PC-3 (cell line): ENCODE results near the gene IL1R1. TPM values are rescaled to one million over a fixed set of nuclear protein-coding genes. Genes with fewer than 3 reads are reported as not detected.

Experiments used
- ATAC-seq: fragments of 200-7000 bp; cut with Tn5 transposase; 2 replicates; pipeline ENCODE4 v1.9.1; 2020; ENCODE audit warnings: mild to moderate bottlenecking, moderate library complexity
- BruUV-seq: library from RNA; stranded (reverse); fragments of 400-500 nt; replicated peaks from 2 replicates; lab custom pipeline; 2021; lab: Mats Ljungman, UMichigan
- CTCF ChIA-PET: fragments of 300-600 bp; sonication (Branson Sonifier 250); formaldehyde crosslinking; loops from one replicate; lab custom pipeline; 2022; ENCODE audit warnings: antibody characterized with exemption; lab: Charles Lee
- POLR2A ChIA-PET: fragments of 300-600 bp; sonication (Branson Sonifier 250); formaldehyde crosslinking; loops from one replicate; lab custom pipeline; 2022; ENCODE audit warnings: antibody characterized with exemption; ENCODE audit not compliant: unreplicated experiment; lab: Charles Lee
- DNase-seq: peaks from one replicate; pipeline ENCODE4 v3.0.0-alpha.2; 2015
- H2AFZ ChIP-seq: fragments of 300-600 bp; sonication (generic); 2 replicates; pipeline ENCODE4 v1.6.0; 2016; ENCODE audit warnings: antibody characterized with exemption, low read length
- H3F3A ChIP-seq: fragments of 300-600 bp; sonication (generic); one replicate; pipeline ENCODE4 v1.6.0; 2017; ENCODE audit warnings: antibody characterized with exemption, low read length, control low read depth, mild to moderate bottlenecking; ENCODE audit not compliant: unreplicated experiment
- H3K27ac ChIP-seq: fragments of 300-600 bp; sonication (generic); 2 replicates; pipeline ENCODE4 v1.5.1; 2016; ENCODE audit warnings: mild to moderate bottlenecking, low read length
- H3K27me3 ChIP-seq: fragments of 300-600 bp; sonication (generic); 2 replicates; pipeline ENCODE4 v1.6.1; 2016; ENCODE audit warnings: low read length, mixed read lengths
- H3K36me3 ChIP-seq: fragments of 300-600 bp; sonication (generic); 2 replicates; pipeline ENCODE4 v1.6.1; 2016; ENCODE audit warnings: low read depth, mixed run types, low read length, mixed read lengths
- H3K4me1 ChIP-seq: fragments of 300-600 bp; sonication (generic); 2 replicates; pipeline ENCODE4 v1.5.1; 2016; ENCODE audit warnings: low read length; ENCODE audit not compliant: insufficient read depth
- H3K4me2 ChIP-seq: fragments of 300-600 bp; sonication (generic); 2 replicates; pipeline ENCODE4 v1.6.0; 2016; ENCODE audit warnings: low read length
- H3K4me3 ChIP-seq: fragments of 300-600 bp; sonication (generic); 2 replicates; pipeline ENCODE4 v1.5.1; 2016; ENCODE audit warnings: mild to moderate bottlenecking, low read length, mixed read lengths
- H3K79me2 ChIP-seq: fragments of 300-600 bp; sonication (generic); 2 replicates; pipeline ENCODE4 v1.6.1; 2017; ENCODE audit warnings: low read length, mixed read lengths
- H3K9ac ChIP-seq: fragments of 300-600 bp; sonication (generic); 2 replicates; pipeline ENCODE4 v1.6.0; 2016; ENCODE audit warnings: mild to moderate bottlenecking, low read length
- H3K9me2 ChIP-seq: fragments of 300-600 bp; sonication (generic); replicated peaks from 2 replicates; pipeline ENCODE4 v1.6.1; 2016; ENCODE audit warnings: mixed run types, low read length, mixed read lengths
- H3K9me3 ChIP-seq: fragments of 300-600 bp; sonication (generic); 2 replicates; pipeline ENCODE4 v1.6.1; 2016; ENCODE audit warnings: low read length, mixed read lengths
- H4K20me1 ChIP-seq: fragments of 300-600 bp; sonication (generic); 2 replicates; pipeline ENCODE4 v1.6.1; 2016; ENCODE audit warnings: low read length, mixed read lengths
- CTCF ChIP-seq: fragments of 300-600 bp; sonication (generic); conservative IDR thresholded peaks from 2 replicates; pipeline ENCODE4 v1.5.1; 2017; ENCODE audit warnings: antibody characterized with exemption, low read depth, mild to moderate bottlenecking, low read length
- EZH2 ChIP-seq: fragments of 300-600 bp; sonication (generic); IDR thresholded peaks from one replicate; pipeline ENCODE4 v1.6.1; 2017; ENCODE audit warnings: antibody characterized with exemption, mild to moderate bottlenecking, low read length; ENCODE audit not compliant: unreplicated experiment
- EZH2phosphoT487 ChIP-seq: fragments of 300-600 bp; sonication (generic); IDR thresholded peaks from 2 replicates; pipeline ENCODE4 v1.6.1; 2018; ENCODE audit warnings: mild to moderate bottlenecking, antibody characterized with exemption, low read length, borderline replicate concordance
- intact Hi-C: fragments of 100-400 bp; cut with micrococcal nuclease; formaldehyde crosslinking; loops from 2 replicates; pipeline ENCODE4 v1.9.0; 2023
- total RNA-seq: library from RNA; depleted of rRNA; stranded (reverse); fragments of >200 nt; gene quantifications from 2 replicates; pipeline ENCODE4 v1.2.3, GENCODE V29; 2014

IL1R1 gene
- total RNA-seq, 1 experiment from 2014 or later: 0.69 TPM

GRCh38 chr2:102155703-102156515 is 13.4 kb downstream of the IL1R1 start:
- Histone ChIP-seq H3K4me1 (peaks cover 2% of the 10 kb centered on the region), H3K9me3 (no peaks in the 10 kb centered on the region), H3K27ac (no peak overlapping the region), H3K79me2 (no peaks in the 10 kb centered on the region), H3K9me2 (no peaks in the 10 kb centered on the region), H3K4me3 (no peak overlapping the region), H2AFZ (no peak overlapping the region), H3K36me3 (no peaks in the 10 kb centered on the region), H3F3A (no peaks in the 10 kb centered on the region), H3K4me2 (no peak overlapping the region), H3K9ac (no peak overlapping the region), H4K20me1 (no peaks in the 10 kb centered on the region), H3K27me3 (no peaks in the 10 kb centered on the region)
- BruUV-seq: no TSS peak
- ChIA-PET POLR2A (no interaction called here), CTCF (no interaction called here)
- intact Hi-C loops: no loop called here
- DNase-seq (no peak), ATAC-seq (no peak)
- no peak for TF ChIP-seq EZH2phosphoT487

DNA sequence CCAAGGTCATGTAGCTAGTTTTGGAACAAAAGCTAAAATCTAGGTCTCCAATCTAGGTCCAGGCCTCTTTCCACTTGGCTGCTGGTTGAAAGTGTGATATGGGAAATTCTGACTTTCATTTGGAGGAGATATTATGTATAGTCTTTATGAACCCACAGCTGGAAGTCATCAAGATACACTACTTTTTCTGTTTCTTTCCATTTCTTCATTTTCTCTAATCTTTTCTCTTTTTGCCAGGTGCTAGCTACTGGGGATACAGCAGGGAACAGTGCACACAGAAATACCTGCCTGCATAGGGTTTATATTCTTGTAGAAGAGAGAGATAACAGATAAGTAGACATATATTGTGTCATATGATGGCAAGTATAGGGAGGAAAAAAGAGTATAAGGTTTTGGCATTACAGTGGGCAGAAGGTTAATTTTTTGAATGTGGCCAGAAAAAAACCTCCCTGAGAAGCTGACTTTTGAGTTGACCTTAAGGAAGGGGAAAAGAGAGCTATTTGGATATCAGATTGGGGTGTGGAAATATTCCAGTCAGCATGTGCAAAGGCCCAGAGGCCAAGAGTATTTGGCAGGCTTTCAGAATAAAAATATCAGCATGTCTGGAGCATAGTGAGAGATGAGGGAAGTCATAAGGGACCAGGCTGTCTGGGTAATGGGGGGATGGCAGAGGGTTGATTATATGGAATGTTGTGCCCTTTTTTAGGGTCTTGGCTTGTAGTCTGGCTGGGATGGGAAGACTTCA is 15.6 kb downstream of the IL1R1 start:
- Histone ChIP-seq H3K27ac (no peak overlapping the region), H3K9ac (no peak overlapping the region), H3K79me2 (no peaks in the 10 kb centered on the region), H3K27me3 (no peaks in the 10 kb centered on the region), H3K9me3 (no peaks in the 10 kb centered on the region), H3K9me2 (no peaks in the 10 kb centered on the region), H4K20me1 (no peaks in the 10 kb centered on the region), H3K4me1 (peaks cover 14% of the 10 kb centered on the region), H3K4me3 (no peak overlapping the region), H3K36me3 (no peaks in the 10 kb centered on the region), H2AFZ (no peak overlapping the region), H3F3A (no peaks in the 10 kb centered on the region), H3K4me2 (no peak overlapping the region)
- no TSS peak for BruUV-seq
- POLR2A ChIA-PET: no interaction called here
- CTCF ChIA-PET: no interaction called here
- DNase-seq (no peak), ATAC-seq (no peak)
- intact Hi-C loops: no loop called here
- TF ChIP-seq EZH2phosphoT487 (no peak), EZH2 (no peak), CTCF (no peak)

DNA sequence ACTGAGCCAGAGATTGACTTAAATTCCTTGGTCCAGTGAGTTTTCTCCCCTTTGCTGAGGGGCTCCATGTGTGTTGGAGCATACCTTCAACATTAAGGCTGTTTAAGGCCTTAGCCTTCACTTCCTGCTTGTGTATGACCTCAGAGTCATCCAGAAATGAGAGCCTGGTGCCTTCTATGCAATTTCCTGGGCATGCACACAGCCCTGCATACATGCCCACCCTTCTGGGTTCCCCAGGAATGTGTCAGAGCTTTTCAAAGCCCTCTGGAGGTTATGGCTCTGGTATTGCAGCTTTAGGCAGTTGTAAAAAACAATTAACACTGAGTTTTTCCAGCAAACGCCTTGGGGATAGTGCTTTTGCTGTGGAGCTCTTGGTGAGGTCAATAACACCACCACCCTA is 16.7 kb downstream of the IL1R1 start:
- Histone ChIP-seq H3K9me2 (no peaks in the 10 kb centered on the region), H3K79me2 (no peaks in the 10 kb centered on the region), H3K4me3 (no peak overlapping the region), H3F3A (no peaks in the 10 kb centered on the region), H3K27ac (no peak overlapping the region), H3K27me3 (no peaks in the 10 kb centered on the region), H2AFZ (no peak overlapping the region), H3K36me3 (no peaks in the 10 kb centered on the region), H3K9me3 (no peaks in the 10 kb centered on the region), H3K9ac (no peak overlapping the region), H4K20me1 (no peaks in the 10 kb centered on the region), H3K4me2 (no peak overlapping the region), H3K4me1 (peaks cover 14% of the 10 kb centered on the region)
- POLR2A ChIA-PET: no interaction called here
- no TSS peak for BruUV-seq
- no peak for ATAC-seq
- intact Hi-C loops: no loop called here
- CTCF ChIA-PET: no interaction called here
- no peak for DNase-seq
- TF ChIP-seq EZH2phosphoT487 (no peak), EZH2 (no peak), CTCF (no peak)
